Ishikawa (cell line): ENCODE results near the gene CFAP52.

Experiments
- CEBPB ChIP-seq: IDR thresholded peaks from 2 replicates; pipeline ENCODE4 v1.6.1; 2012
- CREB1 ChIP-seq: IDR thresholded peaks from 2 replicates; pipeline ENCODE4 v1.6.1; 2012; ENCODE audit warnings: low read depth
- EGR1 ChIP-seq: IDR thresholded peaks from 2 replicates; pipeline ENCODE4 v1.6.1; 2012
- EP300 ChIP-seq: IDR thresholded peaks from 2 replicates; pipeline ENCODE4 v1.6.1; 2012; ENCODE audit warnings: borderline replicate concordance
- FOXM1 ChIP-seq: IDR thresholded peaks from 2 replicates; pipeline ENCODE4 v1.6.1; 2012; ENCODE audit warnings: low read depth, borderline replicate concordance
- MAX ChIP-seq: IDR thresholded peaks from 2 replicates; pipeline ENCODE4 v1.6.1; 2012
- NFIC ChIP-seq: IDR thresholded peaks from 2 replicates; pipeline ENCODE4 v1.6.1; 2012
- RAD21 ChIP-seq: IDR thresholded peaks from 2 replicates; pipeline ENCODE4 v1.6.1; 2012; ENCODE audit warnings: low read depth
- REST ChIP-seq: IDR thresholded peaks from 2 replicates; pipeline ENCODE4 v1.6.1; 2012; ENCODE audit warnings: low read depth, mild to moderate bottlenecking
- TAF1 ChIP-seq: IDR thresholded peaks from 2 replicates; pipeline ENCODE4 v1.6.1; 2012; ENCODE audit warnings: low read depth, mild to moderate bottlenecking
- TCF12 ChIP-seq: IDR thresholded peaks from 2 replicates; pipeline ENCODE4 v1.6.1; 2012; ENCODE audit warnings: low read depth
- TEAD4 ChIP-seq: IDR thresholded peaks from 2 replicates; pipeline ENCODE4 v1.6.1; 2012
- USF1 ChIP-seq: IDR thresholded peaks from 2 replicates; pipeline ENCODE4 v1.6.1; 2012
- YY1 ChIP-seq: IDR thresholded peaks from 2 replicates; pipeline ENCODE4 v1.6.1; 2012; ENCODE audit warnings: low read depth
- ZBTB7A ChIP-seq: IDR thresholded peaks from 2 replicates; pipeline ENCODE4 v1.6.1; 2012; ENCODE audit warnings: low read depth

The CFAP52 gene

GRCh38 chr17:9594065-9594464 lies 17.6 kb downstream of the CFAP52 start:
- TF ChIP-seq TAF1, result no peak
- no peak for TF ChIP-seq REST
- no peak for TF ChIP-seq USF1
- TF ChIP-seq NFIC, result no peak
- no peak for TF ChIP-seq FOXM1
- TF ChIP-seq CEBPB, result no peak
- no peak for TF ChIP-seq CREB1
- no peak for TF ChIP-seq EGR1
- no peak for TF ChIP-seq TEAD4
- TF ChIP-seq EP300, result no peak

- TF ChIP-seq YY1, result no peak
- no peak for TF ChIP-seq TAF1
- no peak for TF ChIP-seq USF1
- no peak for TF ChIP-seq FOXM1
- TF ChIP-seq TEAD4, result no peak
- no peak for TF ChIP-seq TCF12
- no peak for TF ChIP-seq RAD21
- TF ChIP-seq EP300, result no peak
- TF ChIP-seq EGR1, result no peak
- TF ChIP-seq MAX, result no peak
Observed at GRCh38 chr17:9598661-9599060, 22.2 kb downstream of the CFAP52 start.

- TF ChIP-seq NFIC, result no peak
Observed at GRCh38 chr17:9606453-9606852, 30.0 kb downstream of the CFAP52 start.

- no peak for TF ChIP-seq CEBPB
- no peak for TF ChIP-seq TEAD4
- no peak for TF ChIP-seq EGR1
- no peak for TF ChIP-seq RAD21
- no peak for TF ChIP-seq TAF1
- TF ChIP-seq FOXM1, result no peak
- no peak for TF ChIP-seq ZBTB7A
- no peak for TF ChIP-seq REST
- TF ChIP-seq EP300, result no peak
- no peak for TF ChIP-seq YY1
- TF ChIP-seq MAX, result no peak
- TF ChIP-seq TCF12, result no peak
- TF ChIP-seq CREB1, result no peak
- no peak for TF ChIP-seq NFIC
- no peak for TF ChIP-seq USF1
Observed at GRCh38 chr17:9611557-9611956, 35.1 kb downstream of the CFAP52 start.

GRCh38 chr17:9612006-9612405 lies 35.6 kb downstream of the CFAP52 start:
- TF ChIP-seq CREB1 (no peak), EP300 (no peak), CEBPB (no peak), FOXM1 (no peak), YY1 (no peak), NFIC (no peak), REST (no peak), EGR1 (no peak), TCF12 (no peak), MAX (no peak), TAF1 (no peak), RAD21 (no peak)
